NCI-H226 (cell line): ENCODE results near the gene CBLL1.

Source experiments
- DNase-seq: peaks from one replicate; pipeline ENCODE4 v3.0.0-alpha.2; 2015

Gene CBLL1

GRCh38 chr7:107744345-107744750, 406 bp downstream of the CBLL1 start:
- DNase-seq: no peak

- DNase-seq: no peak
Measured at GRCh38 chr7:107746006-107746405, 2.1 kb downstream of the CBLL1 start.

GRCh38 chr7:107751113-107751512, 7.2 kb downstream of the CBLL1 start:
- no peak for DNase-seq

GRCh38 chr7:107754642-107755041, 10.7 kb downstream of the CBLL1 start:
- no peak for DNase-seq

- no peak for DNase-seq
Measured at GRCh38 chr7:107758667-107759066, 14.7 kb downstream of the CBLL1 start.

- no peak for DNase-seq
Measured at GRCh38 chr7:107767391-107767790, 23.4 kb downstream of the CBLL1 start.

GRCh38 chr7:107768263-107768662, 24.3 kb downstream of the CBLL1 start:
- no peak for DNase-seq

GRCh38 chr7:107773027-107773426, 29.1 kb downstream of the CBLL1 start:
- DNase-seq: no peak

- DNase-seq: no peak
Measured at GRCh38 chr7:107777702-107778101, 33.8 kb downstream of the CBLL1 start.

GRCh38 chr7:107778283-107778682, 34.3 kb downstream of the CBLL1 start:
- no peak for DNase-seq

GRCh38 chr7:107779647-107780099, 35.7 kb downstream of the CBLL1 start:
- DNase-seq: no peak

- DNase-seq: no peak
Measured at GRCh38 chr7:107782374-107782773, 38.4 kb downstream of the CBLL1 start.

- no peak for DNase-seq
Measured at GRCh38 chr7:107783648-107784047, 39.7 kb downstream of the CBLL1 start.

GRCh38 chr7:107785170-107785569, 41.2 kb downstream of the CBLL1 start:
- DNase-seq: no peak

- DNase-seq: no peak
Measured at GRCh38 chr7:107785926-107786325, 42.0 kb downstream of the CBLL1 start.

GRCh38 chr7:107788216-107788615, 44.3 kb downstream of the CBLL1 start:
- DNase-seq: no peak

- DNase-seq: no peak
Measured at GRCh38 chr7:107788662-107789061, 44.7 kb downstream of the CBLL1 start.

- DNase-seq: no peak
Measured at GRCh38 chr7:107789647-107790046, 45.7 kb downstream of the CBLL1 start.

GRCh38 chr7:107792364-107792763, 48.4 kb downstream of the CBLL1 start:
- DNase-seq: no peak

GRCh38 chr7:107799647-107800264, 55.8 kb downstream of the CBLL1 start:
- no peak for DNase-seq

- no peak for DNase-seq
Measured at GRCh38 chr7:107803009-107803610, 59.2 kb downstream of the CBLL1 start, which contains the start of gene SLC26A3. SLC26A3 (minus strand) TSS chr7:107803223; CDS start chr7:107794509, 8,714 bp downstream.

- no peak for DNase-seq
Measured at GRCh38 chr7:107809179-107809578, 65.2 kb downstream of the CBLL1 start.

GRCh38 chr7:107810626-107811025, 66.7 kb downstream of the CBLL1 start:
- DNase-seq: no peak
